IMR-90 (cell line): Measurements from ENCODE around the gene CLUH. TPM values are rescaled to one million over a fixed set of nuclear protein-coding genes. Genes with fewer than 3 reads are reported as not detected.

Experiments used
- ATAC-seq: fragments of 200-7000 bp; cut with Tn5 transposase; 2 replicates; pipeline ENCODE4 v1.9.1; 2020; ENCODE audit warnings: low read depth, mild to moderate bottlenecking, moderate library complexity
- BruUV-seq: library from RNA; stranded (reverse); fragments of 400-500 nt; replicated peaks from 2 replicates; lab custom pipeline; 2021; lab: Mats Ljungman, UMichigan
- CTCF ChIA-PET: fragments of 300-600 bp; formaldehyde crosslinking; extraction: SDS; loops from one replicate; lab custom pipeline; 2021; ENCODE audit warnings: antibody characterized with exemption; lab: Yijun Ruan, JAX
- POLR2A ChIA-PET: fragments of 300-600 bp; sonication (Branson Sonifier 250); formaldehyde crosslinking; loops from one replicate; lab custom pipeline; 2022; ENCODE audit warnings: antibody characterized with exemption; ENCODE audit not compliant: unreplicated experiment; lab: Charles Lee
- DNase-seq: peaks from one replicate; pipeline ENCODE4 v3.0.0; 2013
- H2AFZ ChIP-seq: replicated peaks from 2 replicates; pipeline ENCODE3; 2013; ENCODE audit warnings: low read length, mild to moderate bottlenecking; ENCODE audit not compliant: poor library complexity
- H2AK5ac ChIP-seq: 2 replicates; pipeline ENCODE4 v1.6.1; 2013; ENCODE audit warnings: low read depth, low read length, inconsistent platforms
- H2AK9ac ChIP-seq: replicated peaks from 2 replicates; pipeline ENCODE3; 2013; ENCODE audit warnings: mild to moderate bottlenecking, low read depth, low read length, moderate library complexity; ENCODE audit not compliant: poor library complexity
- H2BK120ac ChIP-seq: 2 replicates; pipeline ENCODE4 v1.6.1; 2013; ENCODE audit warnings: low read depth, low read length, inconsistent platforms
- H2BK15ac ChIP-seq: 3 replicates; pipeline ENCODE4 v1.6.1; 2013; ENCODE audit warnings: low read depth, low read length, inconsistent platforms
- H2BK20ac ChIP-seq: 2 replicates; pipeline ENCODE4 v1.6.1; 2013; ENCODE audit warnings: low read depth, mild to moderate bottlenecking, inconsistent platforms, low read length, moderate library complexity
- H2BK5ac ChIP-seq: 2 replicates; pipeline ENCODE4 v1.6.1; 2013; ENCODE audit warnings: mild to moderate bottlenecking, low read depth, low read length, inconsistent platforms; ENCODE audit not compliant: poor library complexity, severe bottlenecking
- H3K14ac ChIP-seq: replicated peaks from 2 replicates; pipeline ENCODE4 v1.6.1; 2013; ENCODE audit warnings: low read depth, low read length, inconsistent platforms
- H3K18ac ChIP-seq: 2 replicates; pipeline ENCODE4 v1.6.1; 2013; ENCODE audit warnings: low read depth, low read length, control low read depth
- H3K23ac ChIP-seq: 2 replicates; pipeline ENCODE4 v1.6.1; 2013; ENCODE audit warnings: low read depth, low read length, inconsistent platforms
- H3K27ac ChIP-seq: 2 replicates; pipeline ENCODE4 v1.5.1; 2013; ENCODE audit warnings: mild to moderate bottlenecking, control low read depth, low read length; ENCODE audit not compliant: insufficient read depth
- H3K27me3 ChIP-seq: 2 replicates; pipeline ENCODE4 v1.6.1; 2013; ENCODE audit warnings: low read length; ENCODE audit not compliant: control insufficient read depth, insufficient read depth
- H3K36me3 ChIP-seq: 2 replicates; pipeline ENCODE4 v1.6.1; 2013; ENCODE audit warnings: low read length, mixed read lengths; ENCODE audit not compliant: control insufficient read depth, insufficient read depth
- H3K4ac ChIP-seq: 2 replicates; pipeline ENCODE4 v1.6.1; 2013; ENCODE audit warnings: low read depth, low read length, inconsistent platforms
- H3K4me1 ChIP-seq: 2 replicates; pipeline ENCODE4 v1.6.1; 2013; ENCODE audit warnings: low read length, mixed read lengths; ENCODE audit not compliant: control insufficient read depth, insufficient read depth
- H3K4me2 ChIP-seq: 2 replicates; pipeline ENCODE4 v1.6.1; 2013; ENCODE audit warnings: low read depth, mild to moderate bottlenecking, control low read depth, low read length, moderate library complexity
- H3K4me3 ChIP-seq: 2 replicates; pipeline ENCODE4 v1.5.1; 2013; ENCODE audit warnings: low read depth, mild to moderate bottlenecking, control low read depth, low read length, moderate library complexity; ENCODE audit not compliant: insufficient read depth
- H3K56ac ChIP-seq: 2 replicates; pipeline ENCODE4 v1.6.1; 2013; ENCODE audit warnings: low read length, inconsistent platforms; ENCODE audit not compliant: insufficient read depth; ENCODE audit errors: extremely low read depth
- H3K79me1 ChIP-seq, 2 experiments: 2 replicates each; pipeline ENCODE4 v1.6.1; 2013; ENCODE audit warnings: low read length in 2 of 2, inconsistent platforms in 1 of 2, low read depth in 1 of 2
- H3K9ac ChIP-seq: 2 replicates; pipeline ENCODE4 v1.6.1; 2013; ENCODE audit warnings: low read depth, low read length, control low read depth
- H3K9me1 ChIP-seq: 2 replicates; pipeline ENCODE4 v1.6.1; 2013; ENCODE audit warnings: low read length, inconsistent platforms; ENCODE audit not compliant: insufficient read depth
- H3K9me3 ChIP-seq: 2 replicates; pipeline ENCODE4 v1.6.1; 2013; ENCODE audit warnings: low read length; ENCODE audit not compliant: control insufficient read depth, insufficient read depth
- H4K20me1 ChIP-seq: 2 replicates; pipeline ENCODE4 v1.6.1; 2013; ENCODE audit warnings: low read length, inconsistent platforms; ENCODE audit not compliant: insufficient read depth
- H4K5ac ChIP-seq: 2 replicates; pipeline ENCODE4 v1.6.1; 2013; ENCODE audit warnings: mild to moderate bottlenecking, low read depth, low read length, control low read depth
- H4K8ac ChIP-seq, 2 experiments: 2 replicates each; pipeline ENCODE4 v1.6.1; 2013; ENCODE audit warnings: low read depth in 2 of 2, low read length in 2 of 2, control low read depth in 1 of 2, inconsistent platforms in 1 of 2
- H4K91ac ChIP-seq: 2 replicates; pipeline ENCODE4 v1.6.1; 2013; ENCODE audit warnings: low read depth, low read length, inconsistent platforms; ENCODE audit not compliant: insufficient read depth
- CEBPB ChIP-seq: IDR thresholded peaks from 2 replicates; pipeline ENCODE4 v1.6.1; 2012; ENCODE audit warnings: low read depth, low read length, improper control_type of control experiment
- MAZ ChIP-seq: IDR thresholded peaks from 2 replicates; pipeline ENCODE4 v1.6.1; 2012; ENCODE audit warnings: low read depth, mild to moderate bottlenecking, low read length, improper control_type of control experiment, moderate library complexity, borderline replicate concordance
- MXI1 ChIP-seq: IDR thresholded peaks from 2 replicates; pipeline ENCODE4 v1.6.1; 2012; ENCODE audit warnings: low read depth, mild to moderate bottlenecking, low read length, moderate library complexity, borderline replicate concordance
- NFE2L2 ChIP-seq: fragments of 150-350 bp; IDR thresholded peaks from 2 replicates; pipeline ENCODE4 v1.6.1; 2016; ENCODE audit warnings: low read depth, mild to moderate bottlenecking, low read length
- POLR2A ChIP-seq: IDR thresholded peaks from 2 replicates; pipeline ENCODE4 v1.6.1; 2012; ENCODE audit warnings: mild to moderate bottlenecking, low read depth, low read length
- RCOR1 ChIP-seq: IDR thresholded peaks from 2 replicates; pipeline ENCODE4 v1.6.1; 2012; ENCODE audit warnings: mild to moderate bottlenecking, low read length, improper control_type of control experiment; ENCODE audit not compliant: insufficient replicate concordance
- RFX5 ChIP-seq: IDR thresholded peaks from 2 replicates; pipeline ENCODE4 v1.8.0; 2012; ENCODE audit warnings: low read depth, mild to moderate bottlenecking, low read length, moderate library complexity
- SMC3 ChIP-seq: fragments of 150-350 bp; IDR thresholded peaks from 2 replicates; pipeline ENCODE4 v1.6.1; 2016; ENCODE audit warnings: low read depth, mild to moderate bottlenecking, antibody characterized with exemption, low read length, moderate library complexity
- WGBS, 2 experiments: methylation state at CpG; one replicate each; pipeline versions ENCODE4 v1.1.5 to v1.1.7; 2013; ENCODE audit warnings: missing lambda C conversion rate in 2 of 2; ENCODE audit not compliant: insufficient read length in 1 of 2; ENCODE audit errors: extremely low coverage in 2 of 2; 5-methylcytosine and 5-hydroxymethylcytosine counted together
- dilution Hi-C: fragments of 300-500 bp; cut with HindIII; formaldehyde crosslinking; loops from one replicate; pipeline ENCODE4 v1.14.3; 2018; ENCODE audit warnings: low sequenced_read_pairs; ENCODE audit not compliant: unreplicated experiment
- in situ Hi-C: fragments of 300-500 bp; cut with MboI; formaldehyde crosslinking; loops from 3 replicates; pipeline ENCODE4 v1.14.3; 2019; ENCODE audit warnings: low sequenced_read_pairs, inconsistent platforms, mixed read lengths
- intact Hi-C: fragments of 100-400 bp; cut with micrococcal nuclease; formaldehyde crosslinking; loops from 2 replicates; pipeline ENCODE4 v1.10.0; 2022
- polyA plus RNA-seq, 3 experiments: library from polyadenylated mRNA; depleted of rRNA; stranded (reverse); fragments of >200 nt; gene quantifications; 2 replicates each; pipeline ENCODE4 v1.2.3, GENCODE V29; 2012; ENCODE audit warnings: low replicate concordance in 1 of 3
- total RNA-seq: library from RNA; depleted of rRNA; stranded (reverse); fragments of >200 nt; gene quantifications from 2 replicates; pipeline ENCODE4 v1.2.3, GENCODE V29; 2012

CLUH gene
- total and polyA plus RNA-seq, 2 of the 4 experiments (the other 2 are of a cell fraction): 12.9 to 42.0 TPM

DNA sequence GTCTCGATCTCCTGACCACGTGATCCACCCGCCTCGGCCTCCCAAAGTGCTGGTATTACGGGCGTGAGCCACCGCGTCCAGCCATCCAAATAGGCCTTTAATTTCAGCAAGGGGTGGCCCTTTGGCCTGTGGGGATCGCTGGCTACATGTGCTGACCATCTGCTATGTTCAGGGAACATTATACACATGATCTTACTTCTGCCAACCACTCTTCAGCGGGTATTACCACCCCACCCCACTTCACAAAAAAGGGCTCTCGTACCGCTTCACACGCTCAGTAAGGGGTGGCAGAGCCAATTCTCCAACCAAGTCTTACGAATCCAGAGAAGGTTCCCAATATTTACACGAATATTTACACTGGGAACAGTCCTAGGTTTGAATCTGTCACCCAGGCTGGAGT is 26.1 kb upstream of the CLUH start:
- no peak overlapping the region for H4K8ac ChIP-seq
- WGBS, 2 experiments: 83% methylated on average over 11 of the region's 15 CpGs; no CpG with 5 or more reads in 1 of the 2 experiments
- no peaks in the 10 kb centered on the region for H3K9me1 ChIP-seq
- no peak overlapping the region for H3K4ac ChIP-seq
- H2BK5ac ChIP-seq: no peak overlapping the region
- no peak overlapping the region for H2AK5ac ChIP-seq
- H2BK20ac ChIP-seq: no peak overlapping the region
- no peaks in the 10 kb centered on the region for H3K36me3 ChIP-seq
- H3K27me3 ChIP-seq: peaks cover 10% of the 10 kb centered on the region
- no peak overlapping the region for H2AFZ ChIP-seq
- DNase-seq (no peak), ATAC-seq (no peak)
- H3K23ac ChIP-seq: no peak overlapping the region
- 0 out of 2 replicates have a peak, but pooled peaks cover 1% of the 10 kb centered on the region for H3K9me3 ChIP-seq
- intact Hi-C loops: no loop called here
- dilution Hi-C loops: no loop called here
- BruUV-seq: no TSS peak
- H4K5ac ChIP-seq: no peak overlapping the region
- POLR2A ChIA-PET: no interaction called here
- in situ Hi-C loops: no loop called here
- CTCF ChIA-PET: no interaction called here
- no peak overlapping the region for H3K4me3 ChIP-seq
- no peak overlapping the region for H3K56ac ChIP-seq
- no peak overlapping the region for H2BK120ac ChIP-seq
- H3K14ac ChIP-seq: no peak overlapping the region
- no peak overlapping the region for H4K91ac ChIP-seq
- H3K9ac ChIP-seq: no peak overlapping the region
- no peak overlapping the region for H3K18ac ChIP-seq
- no peak overlapping the region for H2AK9ac ChIP-seq
- no peak overlapping the region for H3K27ac ChIP-seq
- TF ChIP-seq POLR2A (no peak), MAZ (no peak), RFX5 (no peak), RCOR1 (no peak), MXI1 (no peak), CEBPB (no peak), SMC3 (no peak), NFE2L2 (no peak)
- no peak overlapping the region for H2BK15ac ChIP-seq
- H3K4me2 ChIP-seq: no peak overlapping the region
- no peaks in the 10 kb centered on the region for H3K4me1 ChIP-seq
- H4K20me1 ChIP-seq: no peaks in the 10 kb centered on the region
- no peaks in the 10 kb centered on the region for H3K79me1 ChIP-seq
